GM12878 (cell line): ENCODE data around the gene MICA. TPM values are rescaled to one million over a fixed set of nuclear protein-coding genes. Genes with fewer than 3 reads are reported as not detected.

Experiments
- CEBPB ChIP-seq, 2 experiments: fragments of 150-350 bp in 1 of 2; IDR thresholded peaks; 2 replicates each; pipeline ENCODE4 v1.6.1; 2012 to 2014; ENCODE audit warnings: low read depth in 2 of 2, low read length in 2 of 2, borderline replicate concordance in 1 of 2, inconsistent platforms in 1 of 2
- CREM ChIP-seq: IDR thresholded peaks from 2 replicates; pipeline ENCODE4 v1.6.1; 2014; ENCODE audit warnings: antibody characterized with exemption, low read depth
- DPF2 ChIP-seq: fragments of 450-650 bp; IDR thresholded peaks from 2 replicates; pipeline ENCODE4 v1.6.1; 2017; ENCODE audit warnings: mild to moderate bottlenecking
- LARP7 ChIP-seq: fragments of 450-650 bp; IDR thresholded peaks from 2 replicates; pipeline ENCODE4 v1.6.1; 2017; ENCODE audit warnings: mild to moderate bottlenecking
- MTA2 ChIP-seq: fragments of 450-650 bp; IDR thresholded peaks from 2 replicates; pipeline ENCODE4 v1.6.1; 2016; ENCODE audit warnings: low read depth, mild to moderate bottlenecking, moderate library complexity
- NKRF ChIP-seq: fragments of 450-650 bp; conservative IDR thresholded peaks from 2 replicates; pipeline ENCODE4 v1.6.1; 2017; ENCODE audit warnings: mild to moderate bottlenecking, moderate library complexity
- NR2C1 ChIP-seq: fragments of 450-650 bp; IDR thresholded peaks from 2 replicates; pipeline ENCODE4 v1.6.1; 2017; ENCODE audit warnings: antibody characterized with exemption, mild to moderate bottlenecking, moderate library complexity
- POU2F2 ChIP-seq: IDR thresholded peaks from 3 replicates; pipeline ENCODE4 v1.6.1; 2011; ENCODE audit warnings: low read depth, mild to moderate bottlenecking, low read length, borderline replicate concordance
- RELA ChIP-seq: fragments of 450-650 bp; IDR thresholded peaks from 2 replicates; pipeline ENCODE4 v1.8.0; 2014; ENCODE audit warnings: borderline replicate concordance; ENCODE audit not compliant: partially characterized antibody
- RUNX3 ChIP-seq: IDR thresholded peaks from 2 replicates; pipeline ENCODE4 v1.6.1; 2012; ENCODE audit warnings: low read length, inconsistent platforms
- SIN3A ChIP-seq: IDR thresholded peaks from 2 replicates; pipeline ENCODE4 v1.6.1; 2012; ENCODE audit warnings: low read depth, low read length, improper control_type of control experiment
- SPI1 ChIP-seq: IDR thresholded peaks from 2 replicates; pipeline ENCODE4 v1.6.1; 2011; ENCODE audit warnings: low read depth, mild to moderate bottlenecking, low read length, moderate library complexity, borderline replicate concordance; ENCODE audit not compliant: insufficient read depth
- WRNIP1 ChIP-seq: IDR thresholded peaks from 2 replicates; pipeline ENCODE4 v1.6.1; 2011; ENCODE audit warnings: low read depth, low read length, improper control_type of control experiment, borderline replicate concordance
- ZNF592 ChIP-seq: fragments of 450-650 bp; IDR thresholded peaks from 2 replicates; pipeline ENCODE4 v1.6.1; 2017; ENCODE audit warnings: mild to moderate bottlenecking, moderate library complexity
- polyA plus RNA-seq, 11 experiments: library from polyadenylated mRNA; depleted of rRNA in 4 of 11; unstranded in 6 of 11; stranded (reverse) in 5 of 11; fragments of >200 nt; fragmentation: Nextera tagmentation in 4 of 11; fragmentation: Illumina TruSeq in 1 of 11; extraction: Ambion mirVana in 4 of 11; extraction: Trizol in 1 of 11; gene quantifications; 1 replicate in 1 of 11; 2 replicates in 10 of 11; pipeline versions ENCODE4 v1.2.1 to v1.2.3, GENCODE V29; 2011 to 2016; ENCODE audit warnings: inconsistent platforms in 2 of 11, missing spikeins in 2 of 11, low read depth in 1 of 11
- total RNA-seq, 4 experiments: library from RNA; depleted of rRNA in 3 of 4; stranded (reverse); fragments of >200 nt in 3 of 4; fragmentation: Illumina TruSeq in 1 of 4; extraction: Trizol in 1 of 4; gene quantifications; 2 replicates each; pipeline versions ENCODE4 v1.2.1 to v1.2.3, GENCODE V29; 2013 to 2021
- TF ChIP-seq, protein P1 (sequence below): fragments of 450-650 bp; IDR thresholded peaks from 2 replicates; pipeline ENCODE4 v1.6.1; 2017; ENCODE audit warnings: mild to moderate bottlenecking, moderate library complexity
- TF ChIP-seq, protein P2 (sequence below), 3 experiments: IDR thresholded peaks in 2 of 3; conservative IDR thresholded peaks in 1 of 3; 2 replicates each; pipeline ENCODE4 v1.5.1; 2011; ENCODE audit warnings: low read depth in 3 of 3, low read length in 3 of 3, mild to moderate bottlenecking in 3 of 3, control low read depth in 2 of 3, moderate library complexity in 2 of 3, inconsistent platforms in 1 of 3, mixed read lengths in 1 of 3; ENCODE audit not compliant: control insufficient read depth in 2 of 3, insufficient read depth in 1 of 3; ENCODE audit errors: extremely low read depth in 1 of 3

The MICA gene
- total and polyA plus RNA-seq, 10 of the 15 experiments (the other 5 are each of a cell fraction or from before 2014, with no cell fraction given) = 3.6 to 10.5 (median 6.9) TPM

DNA sequence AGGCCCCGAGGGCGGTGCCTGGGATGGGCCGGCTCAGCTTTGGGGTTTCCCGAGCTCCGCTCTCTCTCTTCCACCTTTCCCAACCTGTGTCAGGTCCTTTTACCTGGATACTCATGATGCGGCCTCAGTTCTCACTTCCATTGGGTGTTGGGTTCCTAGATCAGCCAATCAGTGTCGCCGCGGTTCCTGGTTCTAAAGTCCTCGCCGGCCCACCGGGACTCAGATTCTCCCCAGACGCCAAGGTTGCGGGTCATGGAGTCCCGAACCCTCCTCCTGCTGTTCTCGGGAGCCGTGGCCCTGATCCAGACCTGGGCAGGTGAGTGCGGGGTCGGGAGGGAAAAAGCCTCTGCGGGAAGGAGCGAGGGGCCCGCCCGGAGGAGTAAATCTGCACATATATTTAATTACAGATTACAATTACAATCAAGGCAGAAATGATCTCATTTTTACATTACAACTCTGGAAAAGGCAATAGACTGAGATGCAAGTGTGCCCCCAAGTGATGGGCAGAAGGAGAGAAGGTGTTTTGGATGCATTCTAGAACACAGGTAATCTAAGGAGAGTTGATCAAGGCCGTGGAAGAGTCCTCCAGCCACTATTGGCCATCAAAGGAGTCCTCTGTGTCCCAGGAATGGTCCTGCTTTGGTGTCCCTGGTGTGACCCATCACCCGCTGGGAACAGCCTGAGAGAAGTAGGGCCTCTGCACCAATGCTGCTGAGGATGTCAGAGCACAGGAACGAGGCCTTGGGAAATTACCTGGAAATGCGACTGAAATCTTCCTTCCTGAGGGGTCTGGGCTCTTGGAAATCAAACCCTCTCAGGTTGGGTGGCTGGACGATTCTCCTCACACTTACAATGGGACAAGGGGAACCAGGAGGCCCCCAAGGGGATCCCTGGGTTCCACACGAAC lies 59.8 kb downstream of the MICA start (continued):
- no peak for TF ChIP-seq WRNIP1
- TF ChIP-seq, protein P1, sequence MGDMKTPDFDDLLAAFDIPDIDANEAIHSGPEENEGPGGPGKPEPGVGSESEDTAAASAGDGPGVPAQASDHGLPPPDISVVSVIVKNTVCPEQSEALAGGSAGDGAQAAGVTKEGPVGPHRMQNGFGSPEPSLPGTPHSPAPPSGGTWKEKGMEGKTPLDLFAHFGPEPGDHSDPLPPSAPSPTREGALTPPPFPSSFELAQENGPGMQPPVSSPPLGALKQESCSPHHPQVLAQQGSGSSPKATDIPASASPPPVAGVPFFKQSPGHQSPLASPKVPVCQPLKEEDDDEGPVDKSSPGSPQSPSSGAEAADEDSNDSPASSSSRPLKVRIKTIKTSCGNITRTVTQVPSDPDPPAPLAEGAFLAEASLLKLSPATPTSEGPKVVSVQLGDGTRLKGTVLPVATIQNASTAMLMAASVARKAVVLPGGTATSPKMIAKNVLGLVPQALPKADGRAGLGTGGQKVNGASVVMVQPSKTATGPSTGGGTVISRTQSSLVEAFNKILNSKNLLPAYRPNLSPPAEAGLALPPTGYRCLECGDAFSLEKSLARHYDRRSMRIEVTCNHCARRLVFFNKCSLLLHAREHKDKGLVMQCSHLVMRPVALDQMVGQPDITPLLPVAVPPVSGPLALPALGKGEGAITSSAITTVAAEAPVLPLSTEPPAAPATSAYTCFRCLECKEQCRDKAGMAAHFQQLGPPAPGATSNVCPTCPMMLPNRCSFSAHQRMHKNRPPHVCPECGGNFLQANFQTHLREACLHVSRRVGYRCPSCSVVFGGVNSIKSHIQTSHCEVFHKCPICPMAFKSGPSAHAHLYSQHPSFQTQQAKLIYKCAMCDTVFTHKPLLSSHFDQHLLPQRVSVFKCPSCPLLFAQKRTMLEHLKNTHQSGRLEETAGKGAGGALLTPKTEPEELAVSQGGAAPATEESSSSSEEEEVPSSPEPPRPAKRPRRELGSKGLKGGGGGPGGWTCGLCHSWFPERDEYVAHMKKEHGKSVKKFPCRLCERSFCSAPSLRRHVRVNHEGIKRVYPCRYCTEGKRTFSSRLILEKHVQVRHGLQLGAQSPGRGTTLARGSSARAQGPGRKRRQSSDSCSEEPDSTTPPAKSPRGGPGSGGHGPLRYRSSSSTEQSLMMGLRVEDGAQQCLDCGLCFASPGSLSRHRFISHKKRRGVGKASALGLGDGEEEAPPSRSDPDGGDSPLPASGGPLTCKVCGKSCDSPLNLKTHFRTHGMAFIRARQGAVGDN = 0 out of 2 replicates have a peak, but pooled peaks have one; percentile 62
- TF ChIP-seq ZNF592 = no peak
- TF ChIP-seq SPI1 = no peak
- TF ChIP-seq CEBPB (IDR thresholded peaks at IDR 0.05; ENCODE audit: borderline replicate concordance in 1 of 2, low read depth in 2 of 2, low read length in 2 of 2) = peak in 1 of 2 experiments; percentile 90; a peak in 1 of 4 replicates
- peak; percentile 55 for TF ChIP-seq RELA
- TF ChIP-seq MTA2 = no peak; the same call in 1 of the 2 replicates
- TF ChIP-seq, protein P2, sequence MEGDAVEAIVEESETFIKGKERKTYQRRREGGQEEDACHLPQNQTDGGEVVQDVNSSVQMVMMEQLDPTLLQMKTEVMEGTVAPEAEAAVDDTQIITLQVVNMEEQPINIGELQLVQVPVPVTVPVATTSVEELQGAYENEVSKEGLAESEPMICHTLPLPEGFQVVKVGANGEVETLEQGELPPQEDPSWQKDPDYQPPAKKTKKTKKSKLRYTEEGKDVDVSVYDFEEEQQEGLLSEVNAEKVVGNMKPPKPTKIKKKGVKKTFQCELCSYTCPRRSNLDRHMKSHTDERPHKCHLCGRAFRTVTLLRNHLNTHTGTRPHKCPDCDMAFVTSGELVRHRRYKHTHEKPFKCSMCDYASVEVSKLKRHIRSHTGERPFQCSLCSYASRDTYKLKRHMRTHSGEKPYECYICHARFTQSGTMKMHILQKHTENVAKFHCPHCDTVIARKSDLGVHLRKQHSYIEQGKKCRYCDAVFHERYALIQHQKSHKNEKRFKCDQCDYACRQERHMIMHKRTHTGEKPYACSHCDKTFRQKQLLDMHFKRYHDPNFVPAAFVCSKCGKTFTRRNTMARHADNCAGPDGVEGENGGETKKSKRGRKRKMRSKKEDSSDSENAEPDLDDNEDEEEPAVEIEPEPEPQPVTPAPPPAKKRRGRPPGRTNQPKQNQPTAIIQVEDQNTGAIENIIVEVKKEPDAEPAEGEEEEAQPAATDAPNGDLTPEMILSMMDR (IDR thresholded peaks at IDR 0.05 in 2 of 3, conservative IDR thresholded peaks at IDR 0.05 in 1 of 3; ENCODE audit: control insufficient read depth in 2 of 3, extremely low read depth in 1 of 3, insufficient read depth in 1 of 3, low read depth in 3 of 3, low read length in 3 of 3) = no peak
- peak; percentile 90; the same call in 2 of the 3 replicates for TF ChIP-seq POU2F2
- peak; percentile 34; the same call in 1 of the 2 replicates for TF ChIP-seq LARP7
- TF ChIP-seq DPF2 = no peak
- no peak; the same call in 1 of the 2 replicates for TF ChIP-seq SIN3A
- TF ChIP-seq NKRF = peak; percentile 51; the same call in 1 of the 2 replicates
- TF ChIP-seq RUNX3 = peak; percentile 29; the same call in 1 of the 2 replicates
- TF ChIP-seq CREM = peak; percentile 96
- TF ChIP-seq NR2C1 = no peak
